Mammary epithelial cell (primary cell): ENCODE measurements around the gene FBN2.

Source experiments
- CTCF ChIP-seq, 2 donors: IDR thresholded peaks in 1 of 2; conservative IDR thresholded peaks in 1 of 2; 2 replicates each; pipeline ENCODE4 v1.5.1; 2011 to 2012; ENCODE audit warnings: inconsistent platforms in 2 of 2, low read length in 2 of 2, mild to moderate bottlenecking in 2 of 2, control low read depth in 1 of 2, low read depth in 1 of 2; ENCODE audit not compliant: insufficient read depth in 1 of 2; ENCODE audit errors: extremely low read depth in 1 of 2
- EZH2 ChIP-seq: IDR thresholded peaks from 2 replicates; pipeline ENCODE4 v1.6.1; 2012; ENCODE audit warnings: low read length, inconsistent platforms, borderline replicate concordance

GRCh38 chr5:128441165-128441564 lies 96.9 kb downstream of the FBN2 start:
- TF ChIP-seq CTCF (conservative IDR thresholded peaks at IDR 0.05 in 1 of 2, IDR thresholded peaks at IDR 0.05 in 1 of 2; ENCODE audit: extremely low read depth in 1 of 2, insufficient read depth in 1 of 2, low read depth in 1 of 2, low read length in 2 of 2), result no peak
- no peak for TF ChIP-seq EZH2
